Measurements from ENCODE around the gene SRGAP1. TPM values are rescaled to one million over a fixed set of nuclear protein-coding genes. Genes with fewer than 3 reads are reported as not detected.

SRGAP1 gene
- polyA plus RNA-seq, 3 donors: 20.6 to 23.9 (median 23.2) TPM

DNA sequence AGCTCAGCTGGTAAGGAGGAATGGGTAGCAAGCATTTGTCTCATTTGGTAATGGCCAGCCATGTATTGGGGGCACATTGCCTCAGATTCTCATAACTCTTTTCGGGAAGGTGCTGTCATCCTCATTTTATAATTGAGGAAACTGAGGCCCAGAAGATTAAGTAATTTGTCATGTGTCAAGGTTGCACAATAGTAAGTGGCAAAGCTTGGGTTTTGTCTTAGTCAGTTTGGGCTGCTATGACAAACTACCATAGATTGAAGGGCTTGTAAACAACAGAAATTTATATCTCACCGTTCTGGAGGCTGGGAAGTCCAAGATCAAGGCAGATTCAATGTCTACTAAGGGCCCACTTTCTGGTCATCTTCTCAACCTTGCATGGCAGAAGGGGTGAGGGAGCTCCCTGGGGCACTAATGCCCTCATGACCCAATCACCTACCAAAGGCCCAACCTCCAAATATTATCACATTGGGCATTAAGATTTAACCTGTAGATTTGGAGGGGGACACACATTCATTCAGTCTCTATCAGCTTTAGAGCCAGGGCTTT, 99.6 kb downstream of the SRGAP1 start:
- DNase-seq (ENCODE audit: extremely low read depth in 1 of 11, low read depth in 9 of 11, low spot score in 4 of 11): no peak

- DNase-seq (ENCODE audit: extremely low read depth in 1 of 11, low read depth in 9 of 11, low spot score in 4 of 11): no peak
Observed at GRCh38 chr12:63944586-63945228, 100.2 kb downstream of the SRGAP1 start.

- no peak for DNase-seq (ENCODE audit: extremely low read depth in 1 of 11, low read depth in 9 of 11, low spot score in 4 of 11)
Observed at GRCh38 chr12:63945777-63946176, 101.3 kb downstream of the SRGAP1 start.

- no peak for DNase-seq (ENCODE audit: extremely low read depth in 1 of 11, low read depth in 9 of 11, low spot score in 4 of 11)
Observed at GRCh38 chr12:63948211-63948610, 103.7 kb downstream of the SRGAP1 start.

- DNase-seq (ENCODE audit: extremely low read depth in 1 of 11, low read depth in 9 of 11, low spot score in 4 of 11): no peak
Observed at GRCh38 chr12:63949902-63950301, 105.4 kb downstream of the SRGAP1 start.

DNA sequence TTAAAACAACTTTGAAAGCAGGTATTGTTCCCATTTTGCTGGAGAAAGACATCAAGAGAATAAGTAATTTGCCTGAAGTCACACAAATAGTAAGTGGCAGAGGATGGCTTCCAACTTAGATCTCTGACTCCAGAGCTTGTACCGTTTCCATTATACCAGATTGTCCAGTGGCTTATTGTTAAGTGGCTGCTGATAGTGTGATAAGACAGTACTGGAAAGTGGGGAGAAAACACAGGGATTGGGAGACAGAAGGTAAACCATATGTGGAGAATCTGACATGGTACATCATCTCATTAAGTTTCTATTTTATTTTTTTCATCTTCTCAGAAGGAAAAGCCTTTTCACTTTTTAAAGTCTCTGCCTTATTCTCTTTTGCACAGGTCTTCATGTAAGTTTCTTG, 108.5 kb downstream of the SRGAP1 start:
- no peak for DNase-seq (ENCODE audit: extremely low read depth in 1 of 11, low read depth in 9 of 11, low spot score in 4 of 11)

DNA sequence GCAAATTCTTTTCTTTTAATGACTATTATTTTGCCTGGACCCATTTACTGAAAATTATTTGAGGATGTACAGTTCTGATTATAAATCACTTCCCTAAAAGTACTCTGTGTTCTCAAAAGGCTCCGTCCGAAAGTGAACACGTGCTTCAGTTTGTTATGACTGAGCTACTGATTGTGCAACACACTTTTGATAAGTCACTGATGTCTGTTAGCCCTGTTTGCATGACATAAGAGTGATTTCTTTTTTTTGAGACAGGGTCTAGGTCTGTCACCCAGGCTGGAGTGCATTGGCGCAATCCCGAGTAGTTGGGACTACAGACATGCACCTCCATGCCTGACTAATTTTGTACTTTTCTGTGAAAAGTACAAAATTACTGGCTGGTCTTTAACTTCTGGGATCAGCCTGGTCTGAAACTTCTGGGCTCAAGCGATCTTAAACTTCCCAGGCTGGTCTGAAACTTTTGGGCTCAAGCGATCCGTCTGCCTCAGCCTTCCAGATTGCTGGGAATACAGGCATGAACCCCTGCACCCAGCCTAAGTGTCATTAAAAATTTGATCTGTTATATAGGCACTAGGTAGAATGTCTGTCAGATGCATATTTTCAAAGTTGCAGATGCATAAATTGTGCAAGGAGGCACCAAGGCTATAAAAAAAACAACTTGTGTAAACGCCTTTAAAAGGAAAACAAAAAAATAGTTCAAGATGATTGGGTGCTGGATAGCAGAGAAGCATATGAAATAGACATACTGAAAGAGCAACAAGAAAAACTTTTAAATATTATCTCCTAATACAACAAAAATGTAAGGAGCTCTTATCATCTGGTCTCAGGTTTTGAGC, 111.5 kb downstream of the SRGAP1 start:
- DNase-seq (ENCODE audit: extremely low read depth in 1 of 11, low read depth in 9 of 11, low spot score in 4 of 11): no peak

GRCh38 chr12:63957496-63957895, 113.0 kb downstream of the SRGAP1 start:
- DNase-seq (ENCODE audit: extremely low read depth in 1 of 11, low read depth in 9 of 11, low spot score in 4 of 11): no peak

- no peak for DNase-seq (ENCODE audit: extremely low read depth in 1 of 11, low read depth in 9 of 11, low spot score in 4 of 11)
Observed at GRCh38 chr12:63958876-63959580, 114.5 kb downstream of the SRGAP1 start.

- no peak for DNase-seq (ENCODE audit: extremely low read depth in 1 of 11, low read depth in 9 of 11, low spot score in 4 of 11)
Observed at GRCh38 chr12:63961048-63961447, 116.5 kb downstream of the SRGAP1 start.

GRCh38 chr12:63961543-63961942, 117.0 kb downstream of the SRGAP1 start:
- DNase-seq (ENCODE audit: extremely low read depth in 1 of 11, low read depth in 9 of 11, low spot score in 4 of 11): no peak

GRCh38 chr12:63963868-63964267, 119.4 kb downstream of the SRGAP1 start:
- DNase-seq (ENCODE audit: extremely low read depth in 1 of 11, low read depth in 9 of 11, low spot score in 4 of 11): no peak

DNA sequence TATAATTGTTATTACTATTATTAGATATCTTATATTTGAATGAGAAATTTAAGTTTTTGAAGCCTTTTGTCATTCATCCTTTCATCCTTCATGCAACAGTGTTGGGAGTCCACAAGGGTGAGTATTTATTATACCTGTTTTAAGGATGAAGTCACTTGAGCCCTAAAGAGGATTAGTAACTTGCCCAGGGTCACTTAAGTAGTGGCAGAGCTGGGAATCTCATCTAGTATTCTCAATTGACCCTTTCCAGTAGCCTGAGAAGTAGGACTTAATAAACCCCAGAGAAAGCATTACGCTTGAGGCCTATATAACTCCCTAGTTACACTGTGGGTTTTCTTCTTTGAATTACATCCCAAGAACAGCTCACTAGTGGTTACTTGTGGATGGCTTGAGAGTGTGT, 119.8 kb downstream of the SRGAP1 start:
- DNase-seq (ENCODE audit: extremely low read depth in 1 of 11, low read depth in 9 of 11, low spot score in 4 of 11): no peak

DNA sequence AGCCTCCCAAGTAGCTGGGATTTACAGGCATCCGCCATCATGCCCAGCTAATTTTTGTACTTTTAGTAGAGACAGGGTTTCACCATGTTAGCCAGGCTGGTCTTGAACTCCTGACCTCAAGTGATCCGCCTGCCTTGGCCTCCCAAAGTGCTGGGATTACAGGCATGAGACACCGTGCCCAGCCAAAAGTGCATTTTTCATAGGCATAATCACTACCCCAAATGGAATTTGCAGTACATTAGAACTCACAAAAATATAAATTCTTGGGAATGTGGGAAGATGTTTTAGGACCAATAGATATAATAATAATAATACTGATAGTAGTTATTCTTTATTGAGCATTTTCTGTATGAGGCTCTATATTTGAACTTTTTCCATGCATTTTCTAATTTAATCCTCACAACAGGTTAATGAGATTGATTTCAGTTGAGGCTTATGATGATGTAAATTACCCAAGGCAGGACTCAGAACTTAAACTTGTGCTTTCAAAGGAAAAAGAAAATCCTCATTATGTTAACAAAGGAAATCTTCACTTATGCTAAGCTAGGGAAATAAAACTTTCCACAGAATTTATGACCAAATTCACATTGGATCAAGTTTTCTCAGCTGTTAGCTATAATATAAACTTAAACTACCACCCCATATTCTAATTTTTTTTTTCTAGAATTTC, 121.6 kb downstream of the SRGAP1 start:
- DNase-seq (ENCODE audit: extremely low read depth in 1 of 11, low read depth in 9 of 11, low spot score in 4 of 11): no peak

DNA sequence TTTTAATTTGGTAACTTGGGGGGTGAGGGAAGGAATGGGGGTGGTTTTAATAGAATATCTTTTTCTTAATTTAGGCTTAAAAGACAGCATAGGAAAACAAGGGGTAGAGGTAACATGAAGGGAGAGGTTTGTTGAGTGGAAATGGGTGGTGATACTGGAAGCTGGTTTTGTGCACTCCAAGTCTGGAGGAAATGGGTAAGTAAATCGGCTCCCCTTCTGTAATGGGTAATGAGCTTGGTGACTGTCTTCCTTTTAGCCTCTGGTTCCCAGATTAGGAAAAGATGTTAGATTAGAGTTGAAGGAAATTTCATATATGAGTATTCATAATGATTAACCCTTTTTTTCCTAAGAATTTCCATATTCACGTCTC, 122.1 kb downstream of the SRGAP1 start:
- DNase-seq (ENCODE audit: extremely low read depth in 1 of 11, low read depth in 9 of 11, low spot score in 4 of 11): no peak

DNA sequence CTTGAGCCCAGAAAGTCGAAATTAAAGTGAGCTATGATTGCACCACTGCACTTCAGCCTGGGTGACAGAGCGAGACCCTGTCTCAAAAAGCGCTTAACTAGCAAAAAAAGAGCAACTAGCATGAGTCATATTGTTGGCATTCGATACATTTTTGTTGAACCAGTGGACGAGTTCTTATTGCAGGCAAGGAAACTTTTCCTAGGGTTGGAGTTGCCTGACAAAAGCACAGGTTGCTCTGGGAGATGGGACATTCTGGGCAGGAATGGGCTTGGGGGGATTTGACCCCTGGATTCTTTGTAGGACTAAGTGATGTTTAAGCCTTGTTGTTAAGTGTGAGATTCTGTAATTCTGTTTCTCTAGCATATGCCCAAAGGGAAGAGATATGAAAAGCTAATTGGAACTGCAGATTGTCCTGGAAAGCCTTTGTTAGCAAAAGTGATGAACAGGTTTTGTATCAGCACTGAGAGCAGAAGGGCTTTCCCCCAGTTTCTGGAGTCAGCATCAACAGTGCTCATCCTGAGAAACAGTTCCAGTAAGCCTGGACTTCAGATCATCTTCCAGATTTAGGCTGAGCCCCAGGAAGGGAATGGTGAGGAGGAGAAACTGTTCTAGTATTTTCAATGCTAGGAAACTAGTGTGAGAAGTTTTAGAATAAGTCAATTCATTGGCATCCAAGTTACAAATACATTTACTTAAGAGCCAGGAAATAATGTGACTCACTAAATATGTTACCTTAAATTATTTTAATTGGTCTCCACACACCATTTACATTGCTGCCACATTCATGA, 123.1 kb downstream of the SRGAP1 start:
- DNase-seq (ENCODE audit: extremely low read depth in 1 of 11, low read depth in 9 of 11, low spot score in 4 of 11): no peak

- no peak for DNase-seq (ENCODE audit: extremely low read depth in 1 of 11, low read depth in 9 of 11, low spot score in 4 of 11)
Observed at GRCh38 chr12:63968673-63969072, 124.2 kb downstream of the SRGAP1 start.

DNA sequence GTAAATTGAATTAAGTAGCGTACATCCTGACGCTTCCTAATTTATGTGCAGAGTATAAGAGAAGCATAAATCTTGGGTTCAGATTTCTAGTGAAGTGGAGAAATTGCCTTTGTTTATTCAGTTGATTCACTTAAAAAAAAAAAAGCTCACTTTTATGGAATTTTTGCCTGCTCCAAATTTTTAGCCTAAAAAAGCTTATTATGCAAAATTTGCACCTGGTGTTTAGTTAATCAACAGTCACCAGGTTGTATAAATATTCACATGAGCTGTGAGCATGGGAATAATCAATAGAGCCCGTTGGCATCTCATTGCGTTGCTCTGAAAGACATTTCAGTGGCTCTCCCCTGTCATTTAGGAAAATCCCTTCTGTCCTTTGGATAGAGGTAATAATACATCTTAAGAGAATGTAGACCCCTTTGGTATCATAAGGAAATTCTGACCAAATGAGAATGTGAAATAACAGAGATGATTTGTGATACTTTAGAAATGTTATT, 132.4 kb downstream of the SRGAP1 start:
- no peak for DNase-seq (ENCODE audit: extremely low read depth in 1 of 11, low read depth in 9 of 11, low spot score in 4 of 11)

All from renal cortex interstitium (tissue), 11 donors.